GM18499 (cell line): ENCODE results near the gene PYGO2.

Source experiments
- ATAC-seq: cut with Tn5 transposase; IDR thresholded peaks from one replicate; pipeline ENCODE4 v1.9.1; 2021; ENCODE audit warnings: moderate number of reproducible peaks; ENCODE audit not compliant: insufficient read depth, unreplicated experiment

Gene PYGO2

GRCh38 chr1:154966111-154966510, 4.5 kb upstream of the PYGO2 start:
- no peak for ATAC-seq

GRCh38 chr1:154964359-154964758, 2.8 kb upstream of the PYGO2 start:
- no peak for ATAC-seq

- ATAC-seq = no peak
Measured at GRCh38 chr1:154963643-154964042, 2.1 kb upstream of the PYGO2 start.

- no peak for ATAC-seq
Measured at GRCh38 chr1:154962795-154963330, 1.3 kb upstream of the PYGO2 start.

GRCh38 chr1:154962156-154962749, 671 bp upstream of the PYGO2 start:
- ATAC-seq = no peak

GRCh38 chr1:154960446-154961136, 991 bp downstream of the PYGO2 start:
- no peak for ATAC-seq

GRCh38 chr1:154959426-154959780, 2.2 kb downstream of the PYGO2 start:
- ATAC-seq = no peak

GRCh38 chr1:154958681-154959425, 2.7 kb downstream of the PYGO2 start:
- ATAC-seq = no peak

GRCh38 chr1:154958036-154958435, 3.5 kb downstream of the PYGO2 start:
- no peak for ATAC-seq

- ATAC-seq = no peak
Measured at GRCh38 chr1:154957091-154957657, 4.4 kb downstream of the PYGO2 start.

GRCh38 chr1:154956544-154956941, 5.0 kb downstream of the PYGO2 start:
- ATAC-seq = no peak

- ATAC-seq = no peak
Measured at GRCh38 chr1:154955718-154956543, 5.7 kb downstream of the PYGO2 start, which contains the start of gene PBXIP1. Gene PBXIP1 (minus strand): TSS chr1:154956099. CDS start chr1:154953721, 2,378 bp downstream.

- no peak for ATAC-seq
Measured at GRCh38 chr1:154955039-154955717, 6.4 kb downstream of the PYGO2 start.

- no peak for ATAC-seq
Measured at GRCh38 chr1:154954541-154954940, 7.0 kb downstream of the PYGO2 start.

GRCh38 chr1:154953611-154954038, 8.0 kb downstream of the PYGO2 start:
- no peak for ATAC-seq

- no peak for ATAC-seq
Measured at GRCh38 chr1:154952664-154953063, 8.9 kb downstream of the PYGO2 start.

- ATAC-seq = no peak
Measured at GRCh38 chr1:154951901-154952657, 9.5 kb downstream of the PYGO2 start.

- no peak for ATAC-seq
Measured at GRCh38 chr1:154948079-154948478, 13.5 kb downstream of the PYGO2 start.
